T follicular helper cell (primary cell): ENCODE results near the gene SSPN.

ENCODE experiments used
- DNase-seq: peaks from one replicate; pipeline ENCODE4 v3.0.0-alpha.2; 2020; ENCODE audit warnings: low read depth

Gene SSPN

DNA sequence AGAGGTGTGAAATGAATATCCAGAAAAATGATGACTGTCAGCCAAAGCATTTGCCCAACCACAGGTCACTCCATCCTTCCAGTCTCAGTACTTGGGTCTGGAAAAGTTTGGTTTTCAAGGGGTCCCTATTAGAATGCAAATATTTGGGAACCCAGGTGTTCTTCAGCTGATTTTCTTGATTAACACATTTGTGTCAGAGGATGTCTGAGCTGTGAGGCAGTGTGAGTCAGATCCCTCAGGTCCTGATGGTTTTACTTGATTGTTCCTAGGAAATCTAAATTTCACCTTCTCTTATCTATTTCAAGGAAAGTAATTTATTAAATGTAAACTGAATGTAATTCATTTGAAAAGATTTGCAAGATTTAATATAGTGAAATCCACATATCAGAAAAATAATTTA, 71.5 kb downstream of the SSPN start:
- no peak for DNase-seq

DNA sequence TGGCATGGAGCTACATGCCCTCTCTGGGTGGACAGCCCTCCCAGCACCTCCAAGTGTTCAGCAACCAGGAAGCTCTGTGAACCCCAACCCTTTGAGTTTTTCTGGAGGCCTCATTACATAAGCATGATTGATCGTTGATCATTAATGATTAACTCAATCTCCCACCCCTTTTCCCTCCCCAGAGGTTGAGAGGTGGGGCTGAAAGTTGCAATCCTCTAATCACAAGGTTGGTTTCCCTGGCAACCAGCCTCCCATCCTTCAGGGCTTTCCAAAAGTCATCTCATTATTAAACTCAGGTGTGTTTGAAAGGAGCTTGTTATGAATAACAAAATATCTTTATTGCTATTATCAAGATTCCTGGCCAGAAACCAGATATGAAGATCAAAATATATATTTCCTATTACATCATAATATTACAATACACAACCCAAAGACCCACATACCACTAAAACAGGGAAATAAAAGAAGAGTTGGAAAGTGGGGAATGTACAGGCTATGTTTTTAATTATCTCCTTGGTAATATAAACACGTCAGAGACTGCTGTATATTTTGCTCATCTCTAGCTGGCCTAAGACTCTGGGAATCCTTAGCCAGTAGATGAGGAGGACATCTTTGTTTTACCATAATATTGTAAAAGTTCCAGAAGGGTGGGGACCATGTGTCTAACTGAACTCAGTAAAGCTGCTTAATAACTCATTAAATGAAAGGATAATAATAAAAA, 73.6 kb downstream of the SSPN start:
- DNase-seq = no peak

DNA sequence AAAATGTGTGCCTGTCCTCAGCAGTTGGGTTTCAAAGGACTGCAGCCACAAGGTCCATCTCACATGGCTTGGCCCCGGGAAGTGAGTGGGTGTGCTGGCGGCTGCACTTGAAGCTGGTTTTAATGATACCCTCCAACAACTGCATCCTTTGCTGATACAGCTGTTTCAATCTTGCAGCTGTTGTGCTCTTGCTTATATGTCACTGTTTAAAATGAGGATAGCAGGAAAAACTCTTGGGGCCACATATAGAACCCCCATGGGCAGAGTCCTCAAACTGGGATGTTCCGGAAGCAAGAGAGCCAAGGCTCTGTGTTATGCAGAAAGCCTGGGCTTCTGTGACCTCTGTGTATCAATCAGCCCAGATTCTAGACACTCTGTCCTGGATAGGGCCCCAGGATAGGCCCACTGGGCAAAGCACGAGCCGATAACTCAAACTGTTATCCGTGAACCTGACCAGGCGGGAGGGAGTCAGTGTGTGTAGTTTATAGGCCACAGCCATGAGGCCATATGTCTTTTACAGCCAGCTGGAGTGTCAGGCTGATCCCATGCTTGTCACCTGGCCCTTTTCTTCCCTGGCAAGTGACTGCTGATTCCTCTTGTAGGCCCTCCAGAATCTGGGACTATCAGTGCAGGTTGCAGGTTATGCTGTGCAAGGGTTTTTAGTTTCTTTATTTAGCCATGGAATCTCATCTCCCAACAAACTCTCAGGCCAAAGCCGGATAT, 74.3 kb downstream of the SSPN start:
- no peak for DNase-seq

DNA sequence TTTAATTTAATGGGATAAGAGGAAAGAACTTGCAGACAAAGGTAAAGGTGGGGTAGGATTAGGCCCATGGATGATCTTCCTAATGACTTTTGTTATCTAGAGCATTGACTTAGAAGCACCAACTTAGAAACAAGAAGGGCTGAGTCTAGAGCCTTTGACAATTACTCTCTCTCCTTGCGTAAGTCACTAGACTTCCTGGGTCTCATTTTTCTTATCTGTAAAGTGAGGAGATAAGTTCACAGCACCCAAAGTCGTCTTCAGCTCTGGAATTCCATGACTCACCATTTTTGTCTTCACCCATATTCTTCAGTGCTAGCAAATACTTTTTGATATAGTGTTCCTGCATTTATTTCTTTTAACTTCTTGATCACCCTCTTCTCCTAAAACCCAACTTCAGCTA, 75.7 kb downstream of the SSPN start:
- DNase-seq = no peak

DNA sequence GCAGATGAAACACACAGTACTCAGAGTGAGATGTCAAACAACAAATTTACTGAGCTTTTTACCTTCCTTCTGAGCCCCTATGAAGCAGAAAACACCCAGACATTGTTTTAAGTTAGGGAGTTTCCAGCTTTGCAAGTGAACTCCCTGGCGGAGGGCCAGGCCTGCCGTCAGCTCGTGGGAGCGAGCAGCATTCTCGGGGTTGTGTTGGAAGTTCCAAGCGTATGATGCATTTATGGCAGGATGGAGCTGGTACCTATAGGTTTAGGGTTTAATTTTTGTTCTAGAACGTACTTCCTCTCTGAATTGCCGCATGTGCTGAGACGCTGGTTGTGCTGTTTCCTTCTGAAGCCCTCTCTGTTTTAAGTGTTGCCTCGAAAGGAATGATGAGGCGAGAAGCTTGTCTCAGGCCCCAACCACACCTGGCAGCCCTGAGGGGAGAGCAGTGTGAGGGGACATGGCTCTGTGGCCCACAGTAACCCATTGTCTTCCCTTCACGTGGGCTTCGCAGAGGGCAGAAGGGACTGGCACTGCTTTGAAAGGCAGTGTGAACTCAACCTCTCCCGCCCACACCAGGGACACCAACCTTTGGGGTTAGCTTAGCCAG, 76.6 kb downstream of the SSPN start:
- no peak for DNase-seq

DNA sequence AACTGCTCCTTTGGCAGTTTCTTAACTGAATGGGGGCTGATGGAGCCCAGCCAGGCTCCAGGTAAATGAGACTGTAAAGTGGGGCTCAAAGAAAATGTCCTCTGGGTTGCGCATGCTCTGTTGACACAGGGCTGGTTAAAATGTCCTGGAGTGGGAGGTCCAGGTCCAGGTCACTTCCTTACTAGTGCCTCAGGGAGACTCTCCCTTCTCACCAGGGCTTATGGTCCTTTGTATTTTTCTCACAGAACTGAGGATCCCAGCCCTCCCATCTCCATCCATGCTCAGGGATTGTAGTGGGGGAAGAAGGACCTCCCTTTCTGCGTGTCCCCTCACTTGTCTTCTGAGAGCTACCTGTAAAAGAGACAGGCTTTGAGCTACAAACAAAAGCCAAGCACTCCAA, 77.5 kb downstream of the SSPN start:
- no peak for DNase-seq

DNA sequence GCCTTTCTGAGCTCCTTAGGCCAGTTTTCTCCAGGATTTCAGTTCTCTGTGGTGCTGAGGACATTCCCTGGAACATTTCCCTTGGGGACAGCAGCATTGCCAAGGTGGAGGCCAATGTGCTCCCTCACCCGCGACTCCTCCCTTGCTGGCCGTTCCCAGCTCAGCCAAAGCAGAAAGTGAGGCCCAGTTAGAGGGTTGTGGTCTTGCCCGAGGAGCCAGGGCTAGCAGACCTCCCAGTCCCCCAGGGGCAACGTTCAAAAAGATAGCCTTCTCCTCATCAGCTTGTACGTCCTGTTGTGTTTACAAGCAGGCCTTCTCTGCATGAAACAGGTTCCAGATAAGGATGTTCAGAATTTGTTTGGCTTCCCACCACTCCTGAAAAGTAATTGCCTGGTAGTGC, 78.4 kb downstream of the SSPN start:
- no peak for DNase-seq

DNA sequence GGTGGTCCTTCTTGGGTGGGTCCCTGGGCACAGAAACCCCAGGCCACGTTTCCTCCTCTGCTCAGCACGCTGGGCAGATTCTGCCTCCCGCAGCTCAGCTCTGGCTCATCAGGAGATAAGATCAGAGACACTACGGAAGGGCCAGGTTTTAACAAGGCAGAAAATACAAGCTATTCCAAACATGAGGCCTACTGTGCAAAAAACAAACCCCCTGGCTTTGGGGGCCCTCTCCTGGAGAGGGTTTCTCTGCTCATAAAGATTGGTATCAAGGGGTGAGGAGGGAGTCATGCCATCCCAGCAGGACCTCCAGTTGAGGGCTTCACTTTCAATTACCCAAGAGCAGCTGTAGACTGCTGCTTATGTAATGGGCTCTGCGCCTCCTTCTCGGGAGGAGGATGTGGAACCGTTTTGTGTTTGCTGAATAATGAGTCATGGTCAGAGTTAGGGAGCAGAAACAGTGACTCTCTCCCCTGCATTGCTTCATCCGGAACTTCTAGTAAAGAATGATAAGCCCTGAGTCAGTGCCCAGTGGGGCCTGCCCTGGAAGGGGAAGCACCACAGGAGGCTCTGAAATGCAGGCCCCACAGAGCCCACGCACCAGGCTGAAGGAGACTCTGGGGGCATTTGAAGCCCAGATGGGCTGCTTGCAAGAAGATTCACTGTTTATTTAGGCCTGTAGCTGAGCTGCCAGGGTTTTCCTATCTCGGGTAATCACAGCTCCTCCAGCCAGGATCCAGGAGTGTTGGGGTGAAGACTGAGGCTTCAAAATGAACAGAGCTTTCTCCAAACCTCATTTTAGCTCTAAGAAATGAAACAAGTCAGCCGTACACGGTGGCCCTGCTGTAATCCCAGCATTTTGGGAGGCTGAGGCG, 79.3 kb downstream of the SSPN start:
- no peak for DNase-seq

DNA sequence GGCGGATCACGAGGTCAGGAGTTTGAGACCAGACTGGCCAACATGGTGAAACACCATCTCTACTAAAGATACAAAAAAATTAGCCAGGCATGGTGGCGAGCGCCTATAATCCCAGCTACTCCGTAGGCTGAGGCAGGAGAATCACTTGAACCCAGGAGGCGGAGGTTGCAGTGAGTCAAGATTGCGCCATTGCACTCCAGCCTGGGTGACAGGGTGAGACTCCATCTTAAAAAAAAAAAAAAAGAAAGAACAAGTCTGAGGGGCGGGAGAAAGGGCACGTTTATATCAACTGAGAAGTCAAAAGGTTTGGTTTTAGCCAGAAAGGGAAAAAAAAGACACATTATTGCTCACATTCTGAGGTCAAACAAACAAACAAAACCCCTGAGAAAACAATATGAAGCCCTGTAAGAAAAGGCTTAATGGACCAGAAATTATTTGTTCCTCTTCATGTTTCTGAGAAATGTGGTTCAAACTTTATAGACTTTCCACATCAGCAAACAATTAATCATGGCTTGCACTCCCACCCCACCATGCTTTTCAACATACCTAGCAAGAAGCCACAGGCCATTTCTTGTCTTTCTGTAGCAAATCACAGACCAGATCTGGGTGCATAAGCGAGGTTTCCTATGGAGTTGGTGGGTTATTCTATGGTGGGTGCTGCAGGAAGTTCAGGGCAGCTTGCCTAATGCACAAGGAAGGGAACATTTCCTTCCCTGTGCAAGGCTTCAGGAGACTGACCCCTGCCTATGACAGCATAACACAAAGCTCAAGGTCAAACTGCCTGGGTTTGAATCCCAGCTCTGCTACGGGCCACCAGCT, 80.1 kb downstream of the SSPN start:
- DNase-seq = no peak

DNA sequence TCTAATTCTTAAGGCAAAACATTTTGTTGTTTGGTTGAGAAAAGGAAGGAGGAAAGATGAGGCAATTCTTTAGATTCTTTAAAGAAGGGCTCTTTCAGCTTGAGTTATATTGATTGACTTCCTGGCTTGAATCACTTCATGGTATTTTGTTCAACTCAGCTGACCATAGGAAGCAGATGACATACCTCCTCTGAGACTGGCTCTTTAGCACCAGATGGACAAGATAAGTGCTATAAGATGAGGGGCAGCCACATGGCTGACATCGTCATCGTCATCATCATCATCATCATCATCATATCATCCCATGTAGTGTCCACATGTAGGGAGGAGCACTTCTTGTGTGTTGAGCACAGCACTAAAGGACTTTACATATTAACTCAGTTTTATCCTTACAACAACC, 81.3 kb downstream of the SSPN start:
- no peak for DNase-seq

DNA sequence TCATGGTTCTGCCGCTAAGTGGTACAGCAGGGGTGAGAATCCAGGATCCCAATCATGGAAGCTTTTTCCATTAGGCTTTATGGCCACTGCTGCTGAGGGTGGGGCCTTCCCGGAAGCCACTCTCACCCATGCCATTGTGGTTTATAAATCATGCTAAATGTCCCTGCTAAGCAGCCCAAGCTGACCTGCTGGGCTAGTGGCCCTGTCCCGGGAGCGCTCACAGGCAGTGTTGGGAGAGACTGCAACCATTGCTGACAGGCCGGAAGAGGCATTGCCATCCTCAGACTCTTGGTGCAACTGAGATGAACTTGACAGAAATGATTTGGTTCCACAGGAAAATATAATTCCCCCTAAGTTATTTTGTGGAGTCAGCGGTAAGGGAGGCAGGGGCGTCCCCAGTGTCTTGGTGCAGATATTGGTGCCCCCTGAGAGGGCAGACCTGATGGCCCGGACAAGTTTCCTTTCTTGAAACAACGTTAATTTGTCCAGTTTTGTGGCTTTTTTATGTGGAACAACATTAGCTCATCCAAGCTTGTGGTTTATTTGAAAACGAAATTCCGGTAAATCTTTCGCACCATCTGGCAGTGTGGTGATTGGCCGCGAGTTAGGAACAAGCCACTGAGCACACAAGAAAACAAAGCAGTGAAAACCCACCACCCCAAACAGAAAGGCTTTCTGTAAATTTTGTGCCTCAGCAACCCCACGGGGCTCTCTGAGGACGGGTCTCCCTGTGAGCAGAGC, 82.3 kb downstream of the SSPN start:
- DNase-seq = no peak

DNA sequence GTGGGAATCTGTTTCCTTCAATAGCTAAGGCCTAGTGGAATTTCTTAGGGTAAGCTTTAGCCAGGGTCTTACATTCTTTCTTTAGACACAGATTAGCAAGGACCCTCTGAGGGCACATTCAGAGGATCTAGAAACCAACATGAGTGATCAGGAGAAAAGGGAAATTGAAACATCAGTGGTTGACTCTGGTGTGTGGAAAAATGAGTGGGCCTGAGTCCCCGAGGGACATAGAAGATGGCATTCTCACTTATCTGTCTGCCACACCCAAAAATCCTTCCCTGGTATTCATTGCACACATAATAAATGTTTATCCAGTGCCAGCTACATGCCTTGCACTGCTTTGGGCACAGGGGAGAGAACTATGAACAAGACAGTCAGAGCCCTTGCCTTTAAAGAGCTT, 82.9 kb downstream of the SSPN start:
- DNase-seq = no peak

DNA sequence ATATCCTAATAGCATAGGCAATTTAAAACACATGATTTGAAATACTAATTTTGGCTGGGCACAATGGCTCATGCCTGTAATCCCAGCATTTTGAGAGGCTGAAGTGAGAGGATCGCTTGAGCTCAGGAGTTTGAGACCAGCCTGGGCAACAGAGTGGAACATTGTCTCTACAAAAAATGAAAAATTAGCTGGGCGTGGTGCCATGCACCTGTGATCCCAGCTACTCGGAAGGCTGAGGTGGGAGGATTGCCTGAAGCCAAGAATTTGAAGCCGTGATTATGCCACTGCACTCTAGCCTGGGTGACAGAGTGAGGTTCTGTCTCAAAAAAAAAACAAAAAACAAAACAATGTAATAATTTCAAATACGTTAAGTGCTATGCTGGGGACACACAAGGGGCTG, 83.3 kb downstream of the SSPN start:
- no peak for DNase-seq

DNA sequence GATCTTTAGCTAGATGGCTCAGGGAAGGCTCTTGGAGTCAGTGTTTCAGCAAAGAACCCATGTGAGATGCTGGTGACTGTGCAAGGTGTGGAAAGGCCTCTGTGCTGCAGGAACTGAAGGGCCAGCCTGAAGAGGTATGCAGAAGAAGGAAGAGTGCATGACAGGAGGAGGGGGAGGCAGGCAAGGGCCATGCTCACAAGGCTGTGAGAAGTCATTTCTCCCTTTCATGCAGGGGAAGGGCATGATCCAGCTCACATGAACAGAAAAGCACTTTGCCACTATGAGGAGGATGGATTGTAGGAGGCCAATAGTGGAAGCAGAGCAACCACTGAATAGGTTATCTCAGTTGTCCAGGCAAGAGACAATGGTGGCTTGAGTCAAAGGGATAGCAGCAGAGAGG, 83.7 kb downstream of the SSPN start:
- no peak for DNase-seq

DNA sequence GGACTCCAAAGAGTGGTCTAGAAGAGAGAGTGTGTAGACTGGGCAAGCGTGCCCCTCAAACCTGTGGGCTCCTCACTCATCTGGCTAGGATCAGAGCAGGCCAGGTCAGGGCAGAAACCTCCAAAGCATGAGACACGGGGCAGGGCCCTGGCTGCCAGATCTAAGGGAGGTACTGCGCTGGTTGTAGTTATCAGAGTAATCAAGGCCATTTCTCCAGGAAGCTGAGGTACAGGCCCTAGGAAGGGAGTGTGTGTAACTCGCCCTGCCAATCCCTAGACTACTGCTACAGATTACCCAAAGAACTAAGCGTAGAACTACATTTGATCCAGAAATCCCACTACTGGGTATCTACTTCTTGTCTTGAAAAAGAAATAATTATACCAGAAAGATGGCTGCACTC, 84.5 kb downstream of the SSPN start:
- no peak for DNase-seq

DNA sequence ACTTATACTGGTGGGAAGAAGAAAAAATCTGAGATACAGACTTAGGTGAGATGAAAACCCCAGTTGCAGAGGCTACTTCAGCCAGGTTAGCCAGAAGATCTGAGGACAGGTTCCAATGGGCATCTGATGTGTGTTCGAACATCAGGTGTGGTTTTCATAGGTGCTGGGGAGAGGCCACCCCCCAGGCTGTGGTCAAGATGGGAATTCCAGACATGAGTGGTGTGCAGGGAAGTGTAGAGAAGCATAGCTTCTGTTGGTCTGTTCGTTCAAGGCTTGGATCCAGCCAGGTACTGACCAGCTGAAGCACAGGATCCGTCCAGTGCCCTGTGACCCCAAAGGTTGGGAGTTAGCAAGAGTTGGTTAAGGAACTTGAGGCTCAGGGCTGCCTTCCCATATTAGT, 85.5 kb downstream of the SSPN start:
- no peak for DNase-seq

DNA sequence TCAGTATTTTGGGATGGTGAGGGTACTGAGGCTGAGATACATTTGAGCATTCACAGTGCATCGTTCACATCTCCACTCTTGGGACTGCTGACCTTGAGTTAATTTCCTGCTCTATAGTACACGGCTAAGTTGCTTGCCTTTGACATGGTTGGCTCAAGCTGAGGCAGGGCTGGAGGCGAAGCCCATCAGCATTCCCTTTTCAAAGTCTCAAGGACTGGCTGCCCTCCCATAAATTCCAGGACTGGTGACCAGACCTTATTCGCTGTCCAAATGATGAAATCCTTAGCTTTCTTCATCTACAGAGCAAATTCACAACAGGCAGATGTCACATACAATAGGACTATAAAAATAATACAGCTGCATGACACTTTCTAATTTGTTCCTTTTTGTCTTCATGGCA, 85.9 kb downstream of the SSPN start:
- DNase-seq = no peak

DNA sequence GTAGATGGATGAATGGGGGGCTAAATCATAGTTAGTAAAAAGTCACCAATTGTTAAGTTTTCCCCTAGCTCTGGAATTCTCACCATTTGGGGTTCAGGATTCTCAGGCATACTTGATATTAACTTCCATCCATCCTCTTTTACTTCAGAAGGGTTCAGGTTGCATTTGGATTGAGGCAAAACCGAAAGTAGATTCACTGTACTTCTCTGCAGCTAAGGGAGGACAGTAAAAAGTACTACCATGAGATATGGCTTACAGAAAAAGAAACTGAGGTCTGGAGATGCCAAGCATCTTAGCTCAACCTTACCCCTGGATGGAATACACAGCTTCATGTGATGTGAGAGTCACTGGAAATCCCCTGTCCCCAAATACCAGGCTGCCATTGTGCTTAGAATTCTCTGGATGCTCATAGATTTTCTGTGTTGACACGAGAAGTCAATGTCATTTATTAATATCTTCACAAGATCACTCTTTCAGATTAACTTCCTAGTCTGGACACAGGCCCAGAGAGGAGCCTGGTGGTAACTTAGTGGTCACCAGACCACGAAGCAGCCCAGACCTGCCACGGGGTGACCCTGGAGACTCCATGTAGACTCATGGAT, 87.1 kb downstream of the SSPN start:
- no peak for DNase-seq

DNA sequence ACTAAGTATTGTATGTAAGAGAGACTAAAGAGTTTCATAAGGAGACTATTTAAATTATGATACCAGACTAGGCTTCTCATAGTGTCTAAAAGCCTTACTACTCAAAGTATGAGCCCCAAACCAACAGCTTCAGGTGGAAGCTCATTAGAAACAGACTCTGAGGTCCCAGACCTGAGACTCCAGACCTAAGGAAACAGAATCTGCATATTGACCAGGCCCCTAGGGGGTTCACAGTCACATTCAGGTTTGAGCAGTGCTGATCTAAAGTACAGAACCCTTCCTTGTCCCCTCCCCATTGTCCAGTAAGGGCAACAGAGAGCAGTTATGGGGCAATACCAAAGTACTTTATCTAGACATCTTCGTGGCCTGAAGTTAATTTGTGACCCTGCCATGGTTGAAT, 87.7 kb downstream of the SSPN start:
- no peak for DNase-seq

DNA sequence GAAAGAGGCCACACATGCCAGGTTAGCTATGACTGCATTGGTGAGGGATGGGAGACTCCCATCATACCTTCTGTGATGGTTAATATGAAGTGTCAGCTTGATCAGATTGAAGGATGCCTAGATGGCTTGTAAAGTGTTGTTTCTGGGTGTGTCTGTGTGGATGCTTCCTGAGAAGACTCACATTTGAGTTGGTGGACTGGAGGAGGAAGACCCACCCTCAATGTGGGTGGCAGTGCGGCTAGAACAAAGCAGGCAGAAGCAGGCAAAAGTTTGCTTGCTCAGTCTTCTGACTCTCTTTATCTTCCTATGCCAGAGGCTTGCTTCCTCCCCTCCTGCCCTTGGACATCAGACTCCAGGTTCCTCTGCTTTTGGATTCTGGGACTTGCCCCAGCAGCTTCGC, 88.2 kb downstream of the SSPN start:
- no peak for DNase-seq

DNA sequence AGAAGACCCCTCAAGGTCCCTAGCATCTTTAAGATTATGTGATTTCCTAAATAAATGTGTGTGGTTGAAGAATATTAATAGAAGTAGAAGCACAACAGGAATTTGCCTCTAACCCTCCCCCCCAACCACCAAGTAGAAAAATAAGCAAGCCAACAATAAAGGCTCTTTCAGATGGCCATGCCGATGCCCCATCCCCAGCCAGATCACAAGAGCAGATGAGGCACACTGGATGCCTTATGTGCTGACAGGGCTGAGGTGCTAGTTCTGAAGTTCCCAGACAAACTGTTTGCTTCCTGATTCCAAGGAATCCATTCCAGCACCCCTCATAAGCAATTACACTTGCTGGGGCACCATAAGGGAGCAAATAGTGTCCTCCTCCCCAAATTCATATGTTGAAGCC, 90.0 kb downstream of the SSPN start:
- no peak for DNase-seq
